ENCODE results near the gene SUGP1.

SUGP1 gene

DNA sequence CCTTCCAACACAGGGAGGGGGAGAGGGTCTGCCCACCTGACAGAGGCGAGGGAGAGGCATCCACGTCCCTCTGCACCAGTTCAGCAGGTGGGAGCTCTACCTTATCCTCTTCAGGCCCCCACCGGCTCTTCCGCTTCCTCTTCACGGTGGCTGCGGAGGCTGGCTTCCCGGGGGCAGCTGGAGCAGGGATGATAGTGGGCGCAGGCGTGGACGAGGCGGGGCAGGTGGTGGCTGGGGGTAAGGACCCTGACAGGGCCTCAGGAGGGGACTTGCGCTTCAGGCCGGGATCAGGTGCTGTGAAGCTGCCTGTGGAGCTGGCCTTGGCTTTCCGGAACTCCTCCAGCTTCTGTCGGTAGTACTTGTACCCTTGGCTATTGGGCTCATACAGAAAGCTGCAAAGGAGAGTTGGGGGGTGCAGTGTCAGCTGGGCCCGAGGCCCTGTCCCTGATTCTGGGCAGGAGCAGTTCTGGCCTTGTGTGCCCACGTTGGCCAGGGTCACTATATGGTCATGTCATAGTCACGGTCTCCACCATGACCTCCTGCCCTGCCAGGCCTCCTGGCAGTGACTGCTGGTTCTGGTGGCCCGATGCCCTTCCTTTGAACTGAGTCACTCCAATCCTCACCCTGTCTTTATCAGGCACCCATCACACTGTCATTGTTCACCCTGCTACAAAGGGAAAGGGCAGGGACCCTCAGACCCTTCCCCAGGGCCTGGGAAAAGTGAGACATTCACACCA is 23.2 kb downstream of the SUGP1 start:
- DNase-seq, result no peak

DNA sequence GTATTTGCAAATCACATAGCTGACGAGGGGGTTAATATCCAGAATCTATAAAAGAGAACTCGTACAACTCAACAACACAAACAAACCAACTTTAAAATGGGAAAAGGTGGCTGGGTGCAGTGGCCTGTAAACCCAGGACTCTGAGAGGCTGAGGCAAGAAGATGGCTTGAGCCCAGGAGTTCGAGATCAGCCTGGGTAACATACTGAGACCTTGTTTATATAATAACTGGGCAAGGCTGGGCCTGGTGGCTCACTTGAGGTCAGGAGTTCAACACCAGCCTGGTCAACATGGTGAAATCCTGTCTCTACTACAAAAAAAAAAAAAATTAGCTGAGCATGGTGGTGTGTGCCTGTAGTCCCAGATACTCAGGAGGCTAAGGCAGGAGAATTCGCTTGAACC is 25.4 kb downstream of the SUGP1 start:
- no peak for DNase-seq

DNA sequence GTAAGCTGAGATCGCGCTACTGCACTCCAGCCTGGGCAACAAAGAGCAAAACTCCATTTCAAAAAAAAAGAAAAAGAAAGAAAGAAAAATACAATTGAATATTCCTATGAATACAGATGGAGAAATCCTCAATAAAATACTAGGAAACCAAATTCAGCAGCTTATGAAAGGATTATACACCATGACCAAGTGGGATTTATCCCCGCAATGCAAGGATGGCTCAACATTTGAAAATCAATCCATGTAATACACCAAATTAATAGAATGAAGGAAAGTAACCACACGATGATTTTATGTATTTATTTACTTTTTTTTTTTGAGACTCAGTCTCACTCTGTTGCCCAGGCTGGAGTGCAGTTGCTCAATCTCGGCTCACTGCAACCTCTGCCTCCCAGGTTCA is 27.7 kb downstream of the SUGP1 start:
- DNase-seq, result no peak

DNA sequence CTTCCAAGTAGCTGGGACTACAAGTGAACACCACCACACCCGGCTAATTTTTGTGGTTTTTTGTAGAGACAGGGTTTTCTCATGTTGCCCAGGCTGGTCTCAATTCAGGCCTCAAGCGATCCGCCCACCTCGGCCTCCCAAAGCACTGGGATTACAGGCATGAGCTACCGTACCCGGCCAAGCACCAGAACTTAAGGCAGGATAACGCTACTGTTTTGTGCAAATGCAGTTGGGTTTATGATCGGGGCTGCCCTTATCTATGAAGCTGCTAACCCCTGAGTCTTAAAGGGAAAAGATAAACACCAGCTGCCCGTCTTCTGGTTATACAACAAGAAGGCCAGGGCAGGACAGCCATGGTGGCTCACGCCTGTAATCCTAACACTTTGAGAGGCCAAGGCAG is 34.6 kb downstream of the SUGP1 start:
- no peak for DNase-seq

DNA sequence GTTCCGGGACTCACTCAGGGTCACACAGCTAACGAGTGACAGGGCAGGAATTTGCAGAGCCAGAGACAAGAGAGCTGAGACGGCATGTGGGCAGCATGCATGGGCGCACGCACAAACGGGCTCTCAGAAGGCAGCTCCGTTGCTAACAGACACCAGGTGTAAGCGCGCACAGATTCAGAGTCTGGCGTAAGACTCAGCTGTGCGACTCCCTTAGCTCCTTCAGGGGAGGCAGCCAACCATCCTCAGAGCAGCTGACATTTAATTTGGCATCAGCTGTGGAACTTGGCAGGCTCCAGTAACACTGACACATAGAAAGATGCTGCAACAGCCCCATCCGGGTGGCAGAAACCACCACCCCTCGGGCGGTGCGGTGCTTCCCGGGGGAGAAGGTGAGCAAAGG is 39.7 kb downstream of the SUGP1 start:
- DNase-seq, result no peak

DNA sequence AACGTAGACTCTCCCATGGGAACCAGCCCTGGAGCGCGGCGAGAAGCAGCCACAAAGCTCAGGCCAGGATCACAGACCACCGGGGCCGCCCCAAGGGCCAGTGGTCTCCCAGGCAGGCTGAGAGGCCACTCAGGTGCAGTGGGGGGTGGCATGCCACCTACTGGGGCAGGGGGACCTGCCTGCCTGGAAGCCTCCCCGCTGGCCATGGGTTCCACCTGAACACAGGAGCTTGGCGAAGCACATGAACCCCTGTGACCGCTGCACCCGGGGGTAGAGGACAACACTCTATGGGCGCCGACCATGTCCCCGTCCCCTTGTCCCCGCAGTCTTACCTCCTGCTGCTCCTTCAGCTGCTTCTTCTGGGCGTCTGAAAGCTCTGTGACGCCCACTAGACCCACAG is 40.5 kb downstream of the SUGP1 start:
- DNase-seq, result no peak

DNA sequence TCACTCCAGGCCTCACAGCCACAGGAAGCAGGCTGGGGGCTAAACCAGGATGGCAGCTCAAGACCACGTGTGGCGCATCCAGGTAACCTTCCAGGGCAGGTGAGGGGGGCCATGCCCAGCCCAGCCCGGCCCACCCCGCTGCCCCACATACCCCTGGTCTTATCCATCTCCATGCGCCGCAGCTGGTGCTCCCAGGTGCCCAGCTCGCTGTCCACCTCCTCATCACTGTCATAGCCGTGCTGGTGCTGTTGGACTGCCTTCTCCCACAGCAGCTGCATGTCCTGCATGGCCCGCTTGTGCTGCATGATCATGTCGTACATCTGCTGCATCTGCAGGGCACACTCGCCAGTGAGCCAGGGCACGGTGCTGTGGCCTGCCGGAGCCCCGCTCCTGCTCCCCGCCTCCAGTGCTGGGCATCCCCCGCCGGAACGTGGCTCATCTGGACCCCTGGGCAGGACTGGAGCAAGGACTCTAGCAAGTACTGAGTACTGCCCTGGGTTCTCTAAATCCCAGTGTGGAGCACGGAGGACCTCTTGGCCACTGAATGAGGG is 41.2 kb downstream of the SUGP1 start:
- DNase-seq, result no peak

DNA sequence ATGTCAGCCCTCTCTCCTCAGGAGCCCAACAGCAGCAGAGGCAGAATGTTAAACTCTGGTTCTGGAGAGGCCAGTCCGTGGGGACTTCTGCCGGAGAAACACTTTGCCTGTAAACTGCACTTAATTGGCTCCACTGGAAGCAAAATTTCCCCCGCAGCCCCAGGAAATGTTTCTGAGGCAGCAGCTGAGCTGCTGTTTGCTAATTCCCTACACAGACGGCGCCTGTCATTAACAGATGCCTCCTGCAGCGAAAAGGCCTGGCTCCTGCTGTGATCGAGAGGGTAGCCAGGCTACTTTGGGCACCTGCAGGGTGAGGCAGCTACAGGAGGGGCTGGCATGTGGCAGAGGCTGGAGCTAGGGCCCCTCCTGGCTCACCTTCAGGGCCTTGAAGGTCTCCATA is 42.0 kb downstream of the SUGP1 start:
- no peak for DNase-seq

DNA sequence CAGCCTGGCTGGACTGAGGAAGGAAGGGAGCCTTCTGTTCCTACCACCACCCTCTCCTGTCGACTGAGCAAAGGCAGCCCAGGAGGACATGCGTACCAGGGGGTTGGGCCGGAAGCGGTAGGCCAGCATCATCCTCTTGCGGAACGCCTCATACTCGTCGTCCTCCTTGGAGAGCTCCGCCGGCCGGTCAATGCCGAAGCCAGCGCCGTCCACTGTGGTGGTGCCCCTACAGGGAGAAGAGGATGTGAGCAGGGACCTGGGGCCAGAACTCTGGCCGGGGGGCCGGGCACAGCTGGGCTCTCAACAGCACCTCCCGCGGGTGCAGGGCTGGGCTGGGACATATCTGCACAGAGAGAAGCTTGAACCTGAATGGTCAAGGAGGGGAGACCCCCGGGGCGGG is 43.5 kb downstream of the SUGP1 start:
- no peak for DNase-seq

DNA sequence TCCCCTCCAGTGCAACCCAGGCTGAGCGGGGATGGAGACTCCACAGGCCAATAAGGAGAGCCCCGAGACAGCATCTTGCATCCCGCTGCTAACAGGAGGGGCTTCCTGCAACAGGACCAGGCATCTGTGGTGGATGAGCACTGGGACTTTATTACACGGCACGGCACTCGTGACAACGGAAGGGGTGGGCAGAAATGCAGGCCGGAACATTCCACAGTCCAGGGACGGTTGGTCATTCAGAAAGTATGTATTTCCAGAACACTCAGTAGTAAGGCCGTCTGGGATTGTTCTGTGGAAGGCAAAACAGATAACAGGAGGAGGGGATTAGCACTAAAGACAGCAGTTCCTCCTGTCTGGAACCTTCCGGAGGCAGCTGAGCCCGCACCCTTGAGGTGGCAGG is 43.9 kb downstream of the SUGP1 start:
- DNase-seq, result no peak

DNA sequence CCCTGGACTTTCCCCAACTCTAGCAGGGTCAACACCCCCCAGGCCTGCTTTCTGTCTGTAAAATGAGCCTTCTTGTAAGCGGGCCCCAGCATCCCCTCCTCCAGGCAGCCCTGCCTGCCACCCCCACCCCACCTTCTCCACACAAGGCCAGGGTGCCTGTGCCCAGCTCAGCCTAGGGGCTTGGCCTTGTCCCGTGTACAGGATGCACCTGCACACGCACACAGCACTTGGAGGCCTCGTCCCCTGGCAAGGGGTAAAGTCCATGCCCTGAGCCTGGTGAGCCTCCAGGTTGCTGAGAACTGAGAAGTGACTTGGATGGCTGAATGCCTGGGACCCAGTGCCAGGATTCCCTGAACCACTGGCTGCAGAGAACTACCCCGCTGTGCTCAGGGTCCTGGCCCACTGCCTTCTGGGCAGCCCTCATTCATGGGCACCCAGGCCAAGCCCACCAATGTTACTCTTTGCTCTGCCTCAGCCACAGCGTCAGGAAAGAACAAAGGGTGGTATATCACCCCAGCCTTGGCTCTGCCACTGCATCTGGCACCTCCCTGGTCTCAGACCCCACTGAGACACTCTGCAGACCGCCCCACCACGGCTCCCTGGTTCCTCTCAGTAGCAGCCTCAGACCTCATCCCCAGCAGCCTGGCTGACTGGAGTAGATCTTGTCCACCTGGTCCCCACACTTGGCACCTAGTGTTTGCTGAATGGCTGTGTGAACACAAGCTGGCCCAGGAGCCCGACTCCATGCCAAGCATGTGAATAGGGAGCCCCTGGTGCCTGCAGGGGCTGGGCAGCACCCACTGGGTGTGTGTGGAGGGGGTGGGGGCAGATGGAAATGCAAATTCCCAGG is 45.4 kb downstream of the SUGP1 start:
- DNase-seq, result no peak

DNA sequence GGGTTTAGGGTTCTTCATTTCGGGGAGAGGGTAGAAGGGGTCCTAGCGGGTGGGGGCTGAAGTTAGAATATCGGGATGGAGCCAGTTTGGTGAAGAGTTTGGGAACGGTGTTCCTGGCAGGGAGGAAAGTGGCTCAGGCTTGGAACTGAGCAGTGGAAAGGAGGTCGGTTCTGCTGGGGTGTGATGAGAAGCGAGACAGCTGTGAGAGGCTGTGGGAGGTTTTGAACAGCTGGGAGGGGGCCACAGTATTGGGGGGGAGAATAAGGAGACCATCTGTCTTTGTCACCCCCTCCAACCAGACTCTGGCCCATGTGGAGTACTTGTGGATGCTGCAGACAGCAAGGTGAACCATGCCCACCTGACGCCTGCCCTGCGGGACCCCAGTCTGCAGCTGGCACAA is 46.2 kb downstream of the SUGP1 start:
- no peak for DNase-seq

DNA sequence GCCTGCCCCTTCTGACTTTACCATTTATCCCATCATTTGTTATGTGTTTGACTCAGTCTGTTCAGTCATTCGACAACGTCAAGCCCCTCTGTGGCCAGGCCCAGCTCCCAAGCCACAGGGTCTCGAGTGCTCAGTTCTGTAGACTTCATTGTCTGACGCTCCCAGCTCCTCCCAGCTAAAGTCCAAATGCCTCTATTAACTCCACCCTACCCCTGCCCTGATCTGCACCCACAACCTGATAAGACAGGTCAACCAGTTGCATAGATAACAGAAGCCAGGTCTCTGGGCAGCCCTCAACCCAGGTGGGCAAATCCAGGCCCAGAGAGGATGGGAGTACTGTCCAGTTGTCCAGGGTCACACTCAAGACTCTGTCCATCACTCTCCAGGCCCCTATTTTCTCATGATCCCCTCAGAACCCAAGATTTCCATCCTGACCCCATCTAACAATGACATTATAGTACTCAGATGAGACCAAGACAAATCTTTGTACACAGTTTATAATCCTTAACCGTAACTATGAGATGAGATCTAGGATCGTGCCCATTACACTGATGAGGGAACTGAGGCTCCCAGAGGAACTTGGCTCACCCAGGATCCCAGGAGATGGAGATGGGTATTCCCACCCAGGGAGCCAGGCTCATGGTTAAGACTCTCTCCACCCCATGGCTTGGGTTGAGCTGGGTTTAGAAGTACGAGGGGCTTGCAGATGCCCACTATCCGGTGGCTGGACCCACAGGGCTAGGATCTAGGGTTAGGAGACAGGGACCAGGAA is 48.3 kb downstream of the SUGP1 start:
- DNase-seq, result no peak

DNA sequence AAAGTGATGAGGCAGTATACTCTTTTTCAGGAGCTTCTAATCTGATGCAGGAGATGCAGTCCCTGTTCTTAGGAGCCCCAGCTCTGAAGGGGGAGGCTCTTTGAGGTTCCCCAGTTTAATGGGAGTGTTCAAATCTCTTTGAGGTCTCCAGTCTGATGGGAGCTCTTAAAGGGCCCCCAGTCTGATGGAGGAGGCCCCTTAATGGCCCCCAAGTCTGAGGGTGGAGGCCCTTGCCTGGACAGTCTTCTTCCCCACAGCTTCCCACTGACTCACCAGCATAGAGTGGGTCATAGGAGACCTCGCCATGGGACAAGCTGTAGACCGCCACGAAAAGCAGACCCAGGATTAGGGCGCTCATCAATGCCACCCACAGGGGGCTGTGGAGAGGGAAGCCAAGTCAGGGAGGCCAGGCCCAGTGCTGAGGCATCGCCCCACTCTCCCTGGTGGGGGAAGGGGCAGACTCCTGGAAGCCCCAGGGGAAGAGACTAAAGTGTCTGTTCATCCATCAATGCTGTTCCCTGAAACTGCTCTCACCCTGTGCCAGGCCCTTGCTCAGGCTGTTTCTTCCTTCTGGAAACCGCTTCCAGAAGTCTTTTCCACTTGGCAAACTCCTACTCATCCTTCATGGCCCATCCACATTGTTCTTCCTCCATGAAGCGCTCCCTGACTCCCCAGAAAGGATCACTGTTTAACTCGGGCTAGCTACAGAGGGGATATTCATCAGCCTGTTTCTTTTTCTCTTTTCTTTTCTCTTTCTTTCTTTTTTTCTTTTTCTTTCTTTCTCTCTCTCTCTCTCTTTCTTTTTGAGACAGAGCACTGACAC is 49.3 kb downstream of the SUGP1 start:
- DNase-seq, result no peak

DNA sequence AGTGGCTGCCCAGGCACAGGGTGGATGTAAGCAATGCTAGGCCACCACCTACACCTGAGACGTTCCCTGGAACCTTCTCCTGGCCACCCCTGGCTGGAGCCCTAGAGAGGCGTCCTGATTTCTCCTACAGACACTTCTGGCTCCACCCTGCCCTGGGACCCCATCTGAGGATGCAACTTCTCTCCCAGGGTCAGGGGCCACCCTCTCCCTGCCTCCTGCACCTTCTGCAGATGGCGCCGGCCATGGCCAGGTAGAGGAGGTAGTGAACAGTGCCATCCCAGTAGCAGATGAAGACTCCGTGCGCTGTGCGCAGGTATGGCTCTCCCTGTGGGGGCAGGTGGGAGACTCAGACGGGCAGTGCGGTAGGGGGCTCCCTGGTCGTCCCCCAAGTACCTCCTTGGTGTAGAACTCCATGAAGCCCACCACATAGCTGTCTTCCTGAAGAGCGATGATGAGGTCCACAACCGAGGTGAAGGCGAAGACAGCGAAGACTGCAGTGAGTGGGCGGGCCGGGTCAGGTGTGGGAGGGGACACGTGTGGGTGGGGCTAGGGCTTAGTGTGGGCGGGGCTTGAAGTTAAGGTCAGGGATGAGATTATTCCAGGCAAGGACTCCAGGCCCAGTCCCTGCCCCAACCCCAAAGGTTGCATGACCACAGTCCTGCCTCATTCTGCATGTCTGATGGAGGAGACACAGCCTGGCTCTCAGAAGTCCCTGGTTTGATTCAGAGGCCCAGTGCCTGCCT is 50.2 kb downstream of the SUGP1 start:
- no peak for DNase-seq

DNA sequence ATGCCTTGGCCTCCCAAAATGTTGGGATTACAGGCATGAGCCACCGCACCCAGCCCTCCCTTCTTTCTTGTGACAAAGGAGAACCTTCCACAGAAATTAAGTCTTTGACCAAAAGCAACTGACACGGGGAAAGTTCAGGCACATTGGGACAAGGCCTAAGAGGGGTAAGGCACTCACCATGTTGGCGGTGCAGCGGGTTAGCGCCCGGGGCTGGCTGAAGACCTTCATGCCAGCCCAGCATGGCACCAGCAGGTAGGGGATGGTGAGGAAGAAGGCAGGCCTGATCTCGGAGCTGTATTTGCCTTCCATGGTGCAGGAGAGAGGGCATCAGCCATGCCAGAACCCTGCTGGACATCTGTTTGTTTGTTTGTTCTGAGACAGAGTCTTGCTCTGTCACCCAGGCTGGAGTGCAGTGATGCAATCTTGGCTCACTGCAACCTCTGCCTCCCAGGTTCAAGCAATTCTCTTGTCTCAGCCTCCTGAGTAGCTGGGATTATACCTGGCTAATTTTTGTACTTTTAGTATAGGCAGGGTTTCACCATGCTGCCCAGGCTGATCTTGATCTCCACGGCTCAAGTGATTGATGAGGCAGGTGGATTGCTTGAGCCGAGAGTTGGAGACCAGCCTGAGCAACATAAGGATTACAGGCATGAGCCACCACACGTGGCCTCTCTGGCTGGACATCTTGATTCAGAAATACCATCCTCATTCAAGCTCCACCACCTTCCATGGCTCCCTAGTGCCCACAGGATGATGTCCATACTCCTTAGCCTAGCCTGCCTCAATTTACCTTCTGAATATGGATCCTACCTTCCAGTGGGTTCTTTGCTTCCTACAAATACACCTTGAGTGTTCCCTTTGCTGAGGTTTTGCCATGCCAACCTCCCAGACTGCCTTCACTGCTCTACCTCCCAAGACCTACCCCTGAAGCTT is 51.6 kb downstream of the SUGP1 start:
- no peak for DNase-seq

DNA sequence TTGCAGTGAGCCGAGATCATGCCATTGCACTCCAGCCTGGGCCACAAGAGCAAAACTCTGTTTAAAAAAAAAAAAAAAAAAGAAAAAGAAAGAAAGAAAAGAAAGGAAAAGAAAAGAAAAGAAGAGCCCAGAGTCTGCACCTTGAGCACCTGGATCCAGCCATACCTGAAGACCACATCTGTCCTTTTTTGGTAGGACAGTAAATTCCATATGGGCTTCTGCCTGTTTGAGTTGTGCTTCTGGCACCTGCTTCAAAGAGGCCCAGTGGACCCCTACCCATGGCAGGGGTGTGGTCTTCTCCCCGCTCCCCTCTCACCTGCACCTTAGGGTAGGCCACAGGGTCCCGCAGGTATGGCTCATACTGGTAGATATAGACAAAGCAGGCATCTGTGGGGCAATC is 53.0 kb downstream of the SUGP1 start:
- no peak for DNase-seq

DNA sequence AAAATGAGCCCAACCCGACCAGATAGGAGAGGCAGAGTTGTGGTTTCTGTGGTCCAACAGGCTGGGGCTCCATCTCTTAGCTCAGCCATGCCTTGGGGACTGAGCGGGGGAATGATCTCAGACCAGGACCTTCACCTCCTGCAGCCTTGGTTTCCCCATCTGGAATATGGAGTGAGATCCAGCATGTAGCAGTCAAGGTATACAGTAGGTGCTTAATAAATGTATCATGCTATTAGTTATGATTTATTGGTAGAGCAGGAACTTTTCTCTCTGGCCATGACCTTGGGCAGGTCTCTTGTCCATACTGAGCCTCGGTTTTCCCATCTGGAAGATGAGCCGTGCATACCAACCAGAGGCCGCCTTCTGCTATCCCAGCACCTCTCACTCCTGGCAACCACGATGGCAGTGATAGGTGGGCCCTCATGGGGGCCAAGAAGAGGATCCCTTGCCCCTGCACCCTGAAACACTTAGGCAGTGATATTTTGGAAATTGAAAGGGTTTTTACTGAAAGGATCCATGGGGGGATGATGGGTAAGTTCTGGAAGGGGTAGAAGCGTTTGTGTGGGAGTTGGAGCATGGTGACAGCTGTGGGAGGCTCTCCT is 56.3 kb downstream of the SUGP1 start:
- no peak for DNase-seq

DNA sequence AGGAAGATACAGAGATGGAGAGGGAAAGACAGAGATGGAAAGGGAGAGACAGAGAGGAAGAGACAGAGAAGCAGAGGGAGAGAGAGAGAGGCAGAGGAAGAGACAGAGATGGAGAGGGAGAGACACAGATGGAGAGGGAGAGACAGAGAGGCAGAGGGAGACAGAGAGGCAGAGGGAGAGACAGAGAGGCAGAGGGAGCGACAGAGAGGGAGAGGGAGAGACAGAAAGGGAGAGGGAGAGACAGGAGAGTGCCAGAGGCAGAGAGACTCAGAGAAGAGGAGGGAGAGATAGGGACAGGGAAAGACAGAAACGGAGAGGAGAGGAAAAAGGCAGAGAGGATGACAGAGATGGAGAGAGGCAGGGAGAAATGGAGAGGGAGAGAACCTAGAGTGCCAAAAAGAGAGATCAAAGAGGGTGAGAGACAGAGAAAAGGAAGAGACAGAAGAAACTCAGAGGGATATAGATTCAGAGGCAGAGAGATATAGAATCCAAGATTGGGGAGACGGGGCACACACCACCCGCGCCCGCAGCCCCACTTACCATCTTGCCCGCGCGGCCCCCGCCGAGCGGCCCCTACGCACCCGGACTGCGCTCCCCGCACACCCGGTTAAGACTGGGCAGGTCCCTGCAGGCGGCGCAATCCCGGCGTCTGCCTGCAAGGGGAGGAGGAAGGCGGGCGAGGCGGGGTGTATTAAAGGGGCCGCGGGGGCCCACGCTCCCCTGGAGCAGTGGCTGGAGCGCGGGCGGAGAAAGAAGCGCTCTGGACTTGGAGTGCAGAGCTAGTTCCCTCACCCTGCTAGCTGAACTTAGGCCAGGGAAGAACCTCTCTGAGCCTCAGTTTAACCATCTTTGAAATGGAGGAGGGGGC is 57.9 kb downstream of the SUGP1 start:
- DNase-seq, result peak; percentile 4
